A549 treated with GW870086 at 1 μM for 4 hours (cell line): ENCODE measurements around the gene BCAS4. TPM values are rescaled to one million over a fixed set of nuclear protein-coding genes. Genes with fewer than 3 reads are reported as not detected.

ENCODE experiments used
- total RNA-seq: library from RNA; stranded (reverse); fragments of 200-300 nt; extraction: Qiagen RNA extraction; gene quantifications from 5 replicates; pipeline ENCODE4 v1.2.3, GENCODE V29; 2022; ENCODE audit warnings: low read depth

The BCAS4 gene
- 27.4 to 30.9 TPM (median 29.6 TPM) in 5 replicates for total RNA-seq

GRCh38 chr20:50794846-50795634 lies at the start of gene BCAS4:
Gene BCAS4 (plus strand): TSS chr20:50795061. CDS start chr20:50795084, 23 bp downstream.

Other genes starting within 250 kb of the BCAS4 start
- gene RIPOR3, start 103.5 kb upstream of the BCAS4 start, total RNA-seq = 0.08 TPM in 1 of 5 replicates, not detected in the others
- 2.6 to 3.5 TPM (median 3.2 TPM) in 5 replicates for gene PARD6B, start 63.5 kb upstream of the BCAS4 start, total RNA-seq
- 44.0 to 49.0 TPM (median 44.5 TPM) in 5 replicates for gene ADNP, start 136.4 kb downstream of the BCAS4 start, total RNA-seq
- gene DPM1, start 163.5 kb downstream of the BCAS4 start, total RNA-seq = 67.1 to 87.1 TPM (median 75.2 TPM) in 5 replicates
- gene MOCS3, start 163.8 kb downstream of the BCAS4 start, total RNA-seq = 5.6 to 6.3 TPM (median 5.9 TPM) in 5 replicates
- gene KCNG1, start 228.0 kb downstream of the BCAS4 start, total RNA-seq = 14.5 to 21.6 TPM (median 16.3 TPM) in 5 replicates